Tibial nerve (tissue), 4 donors: ENCODE results near the gene PPP1R14B.
"Not testable (repeated sequence)": the region's sequence is repeated elsewhere in the genome, so short reads cannot be mapped to it uniquely, and the experiment has no call there.

Experiments used
- CTCF ChIP-seq, 5 experiments: fragments of 200-600 bp in 3 of 5; fragments of 450-650 bp in 2 of 5; sonication (generic) in 3 of 5; IDR thresholded peaks; one replicate each; pipeline ENCODE4 v1.5.1; 2016 to 2019; ENCODE audit warnings: antibody characterized with exemption in 5 of 5, mild to moderate bottlenecking in 3 of 5, moderate library complexity in 2 of 5
- EP300 ChIP-seq, 2 donors: sonication (generic); formaldehyde crosslinking; IDR thresholded peaks; one replicate each; pipeline ENCODE4 v1.6.1; 2017; ENCODE audit warnings: antibody characterized with exemption in 2 of 2, mild to moderate bottlenecking in 1 of 2
- POLR2A ChIP-seq, 2 donors: fragments of 450-650 bp; IDR thresholded peaks; one replicate each; pipeline ENCODE4 v1.6.1; 2017; ENCODE audit warnings: antibody characterized with exemption in 2 of 2, mild to moderate bottlenecking in 2 of 2, moderate library complexity in 2 of 2

GRCh38 chr11:64246621-64246870 is 197 bp downstream of the PPP1R14B start:
- TF ChIP-seq CTCF, POLR2A, EP300 (IDR thresholded peaks at IDR 0.05): not testable (repeated sequence)
